Kasumi-1 (cell line): ENCODE results near the gene RCN2.
A peak's percentile ranks its signal among the peaks of the same experiment; 100 is the strongest.
"Not testable (repeated sequence)": the region's sequence is repeated elsewhere in the genome, so short reads cannot be mapped to it uniquely, and the experiment has no call there.

ENCODE experiments used
- DNase-seq, 2 experiments: peaks; one replicate each; lab custom pipeline; 2025; lab: John Stamatoyannopoulos, UW

RCN2 gene

GRCh38 chr15:76931397-76932134, at the start of gene RCN2:
TSS of gene RCN2 (plus strand) at chr15:76931749. CDS start at chr15:76931842, 93 bp downstream.
- peak; percentile 91 to 92 for DNase-seq

- no peak for DNase-seq
Observed at GRCh38 chr15:76885212-76885611, 46.3 kb upstream of the RCN2 start.

DNA sequence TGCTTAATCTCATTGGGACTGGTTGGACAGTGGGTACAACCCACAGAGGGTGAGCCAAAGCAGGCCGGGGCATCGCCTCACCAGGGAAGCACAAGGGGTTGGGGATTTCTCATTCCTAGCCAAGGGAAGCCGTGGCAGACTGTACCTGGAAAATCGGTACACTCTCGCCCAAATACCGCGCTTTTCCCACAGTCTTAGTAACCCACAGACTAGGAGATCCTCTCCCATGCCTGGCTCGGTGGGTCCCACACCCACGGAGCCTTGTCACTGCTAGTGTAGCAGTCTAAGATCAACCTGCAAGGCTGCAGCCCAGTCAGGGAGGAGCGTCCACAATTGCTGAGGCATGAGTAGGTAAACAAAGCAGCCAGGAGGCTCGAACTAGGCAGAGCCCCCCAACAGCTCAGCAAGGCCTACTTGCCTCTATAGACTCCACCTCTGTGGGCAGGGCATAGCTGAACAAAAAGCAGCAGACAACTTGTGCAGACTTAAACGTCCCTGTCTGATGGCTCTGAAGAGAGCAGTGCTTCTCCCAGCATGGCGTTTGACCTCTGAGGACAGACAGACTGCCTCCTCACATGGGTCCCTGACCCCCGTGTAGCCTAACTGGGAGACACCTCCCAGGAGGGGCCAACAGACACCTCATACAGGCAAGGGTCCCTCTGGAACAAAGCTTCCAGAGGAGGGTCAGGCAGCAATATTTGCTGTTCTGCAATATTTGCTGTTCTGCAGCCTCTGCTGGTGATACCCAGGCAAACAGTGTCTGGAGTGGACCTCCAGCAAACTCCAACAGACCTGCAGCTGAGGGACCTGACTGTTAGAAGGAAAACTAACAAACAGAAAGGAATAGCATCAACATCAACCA, 44.0 kb upstream of the RCN2 start:
- not testable (repeated sequence) for DNase-seq

DNA sequence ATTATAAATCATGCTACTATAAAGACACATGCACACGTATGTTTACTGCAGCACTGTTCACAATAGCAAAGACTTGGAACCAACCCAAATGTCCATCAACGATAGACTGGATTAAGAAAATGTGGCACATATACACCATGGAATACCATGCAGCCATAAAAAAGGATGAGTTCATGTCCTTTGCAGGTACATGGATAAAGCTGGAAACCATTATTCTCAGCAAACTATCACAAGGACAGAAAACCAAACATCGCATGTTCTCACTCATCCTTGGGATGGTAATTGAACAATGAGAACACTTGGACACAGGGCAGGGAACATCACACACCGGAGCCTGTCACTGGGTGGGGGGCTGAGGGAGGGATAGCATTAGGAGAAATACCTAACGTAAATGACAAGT, 38.7 kb upstream of the RCN2 start:
- not testable (repeated sequence) for DNase-seq

DNA sequence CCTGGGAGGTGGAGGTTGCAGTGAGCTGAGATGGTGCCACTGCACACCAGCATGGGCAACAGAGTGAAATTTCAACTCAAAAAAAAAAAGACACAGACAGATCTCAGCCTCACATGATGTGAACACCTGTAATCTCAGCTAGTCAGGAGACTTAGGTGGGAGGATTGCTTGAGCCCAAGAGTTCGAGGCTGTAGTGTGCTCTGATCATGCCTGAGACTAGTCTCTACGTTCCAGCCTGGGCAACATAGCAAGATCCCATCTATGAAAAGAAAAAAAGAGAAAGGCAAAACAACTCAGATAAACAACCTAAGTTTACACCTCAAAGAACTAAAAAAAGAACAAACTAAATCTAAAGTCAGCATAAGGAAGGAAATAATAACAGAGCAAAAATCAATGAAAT, 37.4 kb upstream of the RCN2 start:
- DNase-seq, result no peak

DNA sequence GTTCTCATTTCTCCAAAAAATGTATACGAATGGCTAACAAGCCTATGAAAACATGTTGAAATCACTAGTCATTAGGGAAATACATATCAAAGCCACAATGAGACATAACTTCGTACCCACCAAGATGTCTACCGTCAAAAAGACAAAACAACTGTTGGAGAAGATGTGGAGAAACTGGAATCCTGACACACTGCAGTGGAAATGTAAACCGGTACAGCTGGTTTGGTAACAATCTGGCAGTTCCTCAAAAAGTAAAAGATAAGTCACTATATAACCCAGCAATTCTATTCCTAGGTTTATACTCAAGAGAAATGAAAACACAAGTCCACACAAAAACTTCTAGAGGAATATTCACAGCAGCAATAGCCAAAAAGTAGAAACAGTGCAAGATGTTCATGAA, 33.4 kb upstream of the RCN2 start:
- no peak for DNase-seq

- not testable (repeated sequence) for DNase-seq
Observed at GRCh38 chr15:76899176-76899930, 32.2 kb upstream of the RCN2 start.

GRCh38 chr15:76899931-76900310, 31.6 kb upstream of the RCN2 start:
- DNase-seq, result not testable (repeated sequence)

GRCh38 chr15:76901965-76902364, 29.6 kb upstream of the RCN2 start:
- no peak for DNase-seq

DNA sequence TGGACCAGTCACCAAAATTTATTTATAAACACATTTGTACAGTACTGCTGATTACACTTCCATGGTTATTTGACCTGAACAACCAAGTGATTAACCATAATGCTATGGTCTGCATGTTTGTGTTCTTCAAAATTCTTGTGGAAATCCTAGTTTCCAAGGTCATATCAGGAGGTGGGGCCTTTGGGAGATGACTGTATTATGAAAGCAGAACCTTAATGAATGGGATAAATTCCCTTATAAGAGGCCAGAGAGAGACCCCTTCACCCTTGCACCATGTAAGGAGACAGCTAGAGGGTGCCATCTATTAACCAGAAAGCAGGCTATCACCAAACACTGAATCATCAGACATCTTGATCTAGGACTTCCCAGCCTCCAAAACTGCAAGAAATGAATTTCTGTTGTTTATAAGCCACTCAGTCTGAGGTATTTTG, 28.3 kb upstream of the RCN2 start:
- DNase-seq, result peak; percentile 69 to 70

GRCh38 chr15:76904461-76905012, 27.0 kb upstream of the RCN2 start:
- DNase-seq, result peak in 1 of 2 experiments; percentile 31

DNA sequence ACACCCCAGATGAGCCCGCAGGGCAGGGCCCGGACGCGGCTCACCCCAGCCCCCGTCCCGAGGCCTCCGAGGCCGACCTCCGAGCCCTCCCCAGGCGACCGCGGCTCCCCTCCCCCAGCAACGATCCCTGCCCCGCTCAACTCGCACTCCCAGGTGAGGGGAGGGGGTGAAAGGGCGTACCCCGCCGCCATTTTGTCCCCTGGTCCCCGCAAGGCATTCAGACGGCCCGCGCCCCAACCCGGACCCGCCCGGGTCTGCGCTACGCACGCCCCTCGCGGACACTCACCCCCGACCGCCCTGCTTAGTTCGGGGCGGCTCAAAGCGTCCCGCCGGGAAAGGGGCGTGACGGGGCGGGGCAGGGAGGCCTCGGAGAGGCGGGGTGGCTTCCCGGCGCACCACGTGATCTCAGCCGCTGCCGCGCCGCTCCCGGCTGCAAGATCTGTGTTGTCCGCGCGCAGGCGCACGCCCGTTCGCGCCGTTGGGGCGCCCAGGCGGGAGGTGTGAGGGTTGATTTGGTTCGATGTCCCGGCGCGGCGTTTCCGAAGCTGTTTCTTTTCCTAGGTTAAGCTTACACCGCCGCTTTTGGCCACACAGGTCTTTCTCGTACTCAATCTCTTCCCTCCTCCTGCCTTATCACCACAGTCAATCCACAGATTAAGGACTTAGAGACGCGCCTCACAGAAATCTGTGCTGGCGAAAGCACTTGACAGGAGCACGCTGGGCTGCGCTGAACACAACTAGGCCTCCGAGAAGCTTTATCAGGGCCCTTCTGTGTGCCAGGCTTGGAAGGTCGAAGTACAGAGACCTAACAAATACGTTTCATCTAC, 26.3 kb upstream of the RCN2 start, which contains the start of gene SCAPER:
TSS of gene SCAPER (minus strand) at position 328 of the 827 bp plus-strand sequence. CDS start 21,523 bp downstream, outside the sequence.
- DNase-seq, result peak; percentile 88

DNA sequence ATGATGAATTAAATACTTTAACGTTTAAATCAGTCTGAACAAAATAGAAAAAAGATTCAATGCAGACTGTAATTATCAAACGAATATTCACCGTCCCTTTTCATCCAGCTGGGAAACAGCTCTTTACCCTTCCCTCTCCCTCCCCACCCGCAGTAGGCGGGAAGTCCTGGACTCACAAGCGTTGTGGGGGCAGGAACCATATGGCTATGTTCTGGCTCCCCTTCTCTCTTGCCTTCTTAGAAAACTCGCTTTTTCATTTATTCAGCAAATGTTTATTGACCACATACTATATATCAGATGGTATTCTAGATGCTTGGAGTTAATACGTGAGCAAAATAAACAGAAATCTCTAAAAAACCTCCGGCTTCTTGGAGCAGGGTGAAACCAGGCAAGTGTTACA, 25.7 kb upstream of the RCN2 start:
- no peak for DNase-seq

DNA sequence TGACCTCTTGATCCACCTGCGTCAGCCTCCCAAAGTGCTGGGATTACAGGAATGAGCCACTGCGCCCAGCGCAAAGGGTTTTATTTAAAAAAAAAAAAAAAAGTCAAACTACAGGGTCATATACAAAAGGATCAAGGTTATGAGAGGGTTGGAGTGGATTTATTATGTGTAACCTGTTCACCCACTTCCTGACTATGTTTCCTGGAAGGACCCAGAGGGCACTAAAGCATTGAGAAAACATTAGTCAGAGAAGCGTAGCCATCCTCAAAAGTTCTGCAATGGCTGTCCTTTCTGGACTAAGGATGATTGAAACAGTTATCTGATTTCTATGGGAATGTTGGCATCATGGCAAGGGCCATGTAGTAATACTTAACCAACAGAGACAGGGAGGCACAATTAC, 19.1 kb upstream of the RCN2 start:
- no peak for DNase-seq

- no peak for DNase-seq
Observed at GRCh38 chr15:76913737-76914136, 17.8 kb upstream of the RCN2 start.

DNA sequence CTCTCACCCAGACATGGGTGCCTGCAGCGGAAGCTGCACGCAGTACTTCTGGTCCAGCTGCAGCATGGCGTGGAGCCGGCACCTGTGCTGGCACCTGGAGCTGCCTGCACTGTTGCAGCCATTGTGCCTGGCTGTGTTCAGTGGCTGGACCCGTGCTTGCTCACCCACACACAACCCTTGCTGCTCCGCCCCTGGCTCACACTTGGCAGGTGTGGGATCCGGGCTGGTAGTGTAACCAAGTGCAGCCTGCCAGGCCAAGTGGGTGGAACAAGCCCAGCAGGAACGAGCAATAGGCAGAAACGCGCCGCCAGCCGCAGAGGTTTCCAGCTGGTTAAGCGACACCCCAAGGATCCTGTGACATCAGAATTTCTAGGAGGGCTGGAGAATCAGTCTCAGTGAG, 15.2 kb upstream of the RCN2 start:
- no peak for DNase-seq

DNA sequence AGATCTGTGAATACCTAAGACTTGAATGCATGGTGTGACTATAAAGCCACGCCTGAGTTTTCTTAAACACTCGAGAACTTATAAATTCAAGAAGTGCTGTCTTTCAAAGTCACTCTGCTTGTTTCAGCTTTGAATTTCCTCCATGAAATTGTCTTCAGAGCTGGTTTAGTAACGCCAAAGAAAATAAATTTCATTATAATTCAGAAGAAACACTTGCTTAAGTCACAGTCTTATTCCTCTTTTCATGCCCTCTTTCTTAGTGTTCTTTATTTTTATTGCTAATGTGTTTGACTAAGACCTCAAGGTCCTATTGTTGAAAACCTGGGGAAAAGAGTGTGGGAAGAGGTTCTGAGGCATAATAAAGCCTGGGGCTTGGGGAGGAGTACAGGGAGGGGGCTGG, 3.3 kb upstream of the RCN2 start:
- no peak for DNase-seq

DNA sequence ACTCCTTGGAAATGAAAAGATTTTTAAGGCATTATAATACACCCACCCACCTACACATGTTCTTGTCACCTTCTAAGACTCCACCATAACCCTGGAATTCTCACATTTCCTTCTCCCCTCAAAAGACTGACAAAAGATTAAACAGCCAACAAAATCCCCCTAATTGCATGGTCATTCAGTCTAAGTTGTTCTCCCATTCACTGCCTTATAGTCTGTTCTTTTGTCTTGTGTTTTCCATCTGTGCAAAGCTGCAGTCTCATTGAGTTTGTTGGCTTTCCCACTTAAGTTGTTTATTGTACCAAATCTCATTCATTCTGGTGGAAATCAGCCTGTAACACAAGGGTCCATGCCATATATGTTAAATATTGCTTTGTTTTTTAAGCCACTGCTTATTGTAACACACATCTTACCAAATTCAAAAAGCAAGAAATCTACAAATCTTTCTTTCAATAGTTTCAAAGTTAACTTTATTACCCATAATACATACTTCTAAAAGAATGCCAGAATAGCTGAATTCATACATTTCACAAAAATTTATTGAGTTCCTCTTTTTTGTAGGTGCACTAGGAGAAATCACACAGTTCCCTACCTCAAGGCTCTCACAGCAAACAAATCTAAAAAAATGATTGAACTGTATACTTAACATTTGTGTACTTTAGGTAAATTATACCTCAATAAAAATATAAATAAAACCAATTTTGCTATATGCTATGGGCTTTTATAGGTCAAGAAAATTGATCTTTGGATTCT, 2.4 kb upstream of the RCN2 start:
- DNase-seq, result no peak

DNA sequence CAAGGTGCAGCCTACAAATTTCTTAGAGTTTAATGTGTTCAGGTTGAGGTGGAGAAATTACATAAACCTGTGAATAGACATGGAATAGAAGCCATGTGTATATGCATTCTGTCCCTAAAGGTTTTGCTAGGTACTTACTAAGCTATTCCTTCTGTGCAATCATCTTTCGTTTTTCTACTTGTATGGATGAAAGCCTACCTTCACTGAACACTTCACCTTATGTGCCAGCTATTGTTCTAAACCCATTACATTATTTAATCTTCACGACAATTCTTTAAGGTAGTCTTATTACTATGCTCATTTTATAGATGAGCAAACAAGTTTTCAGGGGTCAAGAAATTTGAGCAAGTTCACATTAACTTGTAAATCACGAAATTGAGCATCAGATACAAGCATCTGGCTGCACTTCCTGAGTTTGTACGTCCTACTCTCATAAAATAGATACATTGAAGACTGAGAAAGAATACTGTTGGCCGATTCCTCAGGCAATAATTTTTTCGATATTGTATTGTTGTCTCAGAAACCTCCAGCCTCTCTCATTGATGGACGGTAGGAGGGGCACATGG, 635 bp upstream of the RCN2 start:
- DNase-seq, result peak; percentile 17 to 52
